HPDE6-E6E7 (cell line): ENCODE data around the gene CAB39L.
A peak's percentile ranks its signal among the peaks of the same experiment; 100 is the strongest.

Experiments used
- DNase-seq: peaks from one replicate; pipeline ENCODE4 v3.0.0; 2011; ENCODE audit warnings: missing footprints; ENCODE audit errors: extremely low spot score

Gene CAB39L

GRCh38 chr13:49400755-49401659, 42.9 kb downstream of the CAB39L start:
- no peak for DNase-seq

DNA sequence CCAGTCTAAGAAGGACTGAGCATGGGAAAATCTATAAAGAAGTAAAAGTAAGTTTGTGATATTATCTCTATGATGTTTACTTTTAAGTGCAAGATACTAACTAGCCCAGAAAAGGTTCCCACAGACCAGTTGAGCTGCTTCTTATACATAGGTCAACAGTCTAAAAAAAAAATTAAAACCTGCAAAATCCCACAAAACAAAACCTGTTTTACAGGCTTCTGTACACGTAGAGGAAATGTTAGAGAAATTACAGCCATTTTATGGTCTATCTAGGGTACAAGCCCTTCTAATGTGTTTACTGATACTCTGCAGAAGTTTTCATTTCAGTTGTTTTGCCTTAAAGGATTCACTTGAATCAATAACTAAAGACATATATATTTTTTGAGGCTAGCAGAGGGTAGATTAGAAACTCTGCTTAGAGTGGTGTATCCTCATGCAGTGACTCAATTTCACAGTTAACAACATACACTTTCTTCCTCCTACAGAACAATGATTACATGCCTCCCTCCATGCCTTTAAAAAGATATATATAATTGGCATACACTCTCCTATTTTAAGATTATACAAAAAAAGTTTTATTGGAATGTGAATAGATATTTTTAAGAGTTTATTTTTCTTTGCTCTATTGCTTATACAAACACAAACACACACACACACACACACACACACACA, 43.9 kb downstream of the CAB39L start:
- DNase-seq, result no peak

DNA sequence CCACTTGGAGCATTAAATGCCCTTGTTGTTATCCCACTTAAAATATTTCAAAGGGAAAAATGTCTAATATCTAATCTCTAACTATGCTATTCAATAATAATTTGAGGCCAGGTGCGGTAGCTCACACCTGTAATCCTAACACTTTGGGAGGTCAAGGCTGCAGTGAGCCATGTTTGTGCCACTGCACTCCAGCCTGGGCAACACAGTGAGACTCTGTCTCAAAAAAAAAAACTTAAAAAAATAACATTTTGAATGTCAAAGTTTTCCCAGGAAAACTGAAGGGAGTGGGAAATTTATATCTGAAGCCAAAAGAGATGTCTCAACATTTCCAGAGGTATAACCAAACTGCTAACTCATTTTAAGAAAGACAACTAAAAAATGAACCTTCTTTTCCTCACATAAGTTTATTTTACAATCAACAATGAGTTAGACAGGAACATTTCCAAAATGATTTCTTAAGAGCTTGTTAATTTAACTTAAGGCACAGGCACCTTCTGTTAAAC, 47.9 kb downstream of the CAB39L start:
- no peak for DNase-seq

- no peak for DNase-seq
These were observed 48.4 kb downstream of the CAB39L start for GRCh38 chr13:49395451-49395865.

GRCh38 chr13:49388091-49388635, 55.7 kb downstream of the CAB39L start:
- DNase-seq, result no peak

GRCh38 chr13:49386664-49387063, 57.2 kb downstream of the CAB39L start:
- DNase-seq, result no peak

DNA sequence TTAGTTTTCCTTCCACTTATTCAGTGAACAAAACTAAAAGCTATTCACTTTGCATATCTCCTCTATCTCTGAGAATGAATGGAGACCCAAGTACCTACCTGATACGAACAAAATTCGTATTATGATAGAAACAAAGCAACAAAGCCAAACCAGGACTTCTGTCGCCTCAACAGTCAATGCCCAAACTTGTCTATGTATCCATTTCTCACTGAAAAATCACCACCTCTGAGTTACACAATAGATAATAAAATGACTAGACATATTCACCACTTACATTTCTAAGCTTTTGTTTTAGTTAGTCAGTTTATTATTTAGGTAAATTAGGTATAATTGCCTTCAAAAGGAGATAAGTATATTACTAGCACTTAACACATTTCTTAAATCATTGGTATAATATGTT, 67.7 kb downstream of the CAB39L start:
- no peak for DNase-seq

DNA sequence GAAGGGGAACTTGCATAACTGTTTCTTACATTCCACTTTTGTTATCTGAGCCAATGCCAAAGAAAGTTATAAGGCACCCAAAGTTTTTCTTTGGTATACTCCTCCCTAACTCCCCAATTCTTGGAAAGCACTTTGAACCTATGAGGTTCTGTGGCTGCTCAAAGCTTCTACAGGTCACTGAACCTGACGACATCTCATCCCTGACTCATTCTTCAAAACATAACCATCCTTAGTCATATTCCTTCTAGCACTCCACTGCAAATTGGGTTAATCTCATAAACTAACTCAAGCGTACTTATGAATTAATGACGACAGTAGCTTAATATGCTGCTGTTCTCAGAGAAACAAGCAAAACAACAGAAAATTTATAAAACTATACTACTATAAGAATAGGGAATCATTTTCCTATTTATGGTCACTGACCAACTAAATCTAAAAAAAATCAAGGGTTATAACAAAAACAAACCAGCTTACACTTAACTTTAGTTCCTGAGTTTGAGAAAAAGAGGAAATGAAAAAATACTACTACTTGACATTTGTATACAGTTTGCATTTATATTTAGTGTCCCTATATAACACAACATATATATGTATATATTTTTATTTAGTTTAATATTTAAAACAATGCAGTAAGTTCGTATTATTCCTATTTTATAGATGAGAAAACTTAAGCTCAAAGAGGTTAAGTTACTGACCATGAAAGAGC, 69.1 kb downstream of the CAB39L start:
- DNase-seq, result peak; percentile 4

DNA sequence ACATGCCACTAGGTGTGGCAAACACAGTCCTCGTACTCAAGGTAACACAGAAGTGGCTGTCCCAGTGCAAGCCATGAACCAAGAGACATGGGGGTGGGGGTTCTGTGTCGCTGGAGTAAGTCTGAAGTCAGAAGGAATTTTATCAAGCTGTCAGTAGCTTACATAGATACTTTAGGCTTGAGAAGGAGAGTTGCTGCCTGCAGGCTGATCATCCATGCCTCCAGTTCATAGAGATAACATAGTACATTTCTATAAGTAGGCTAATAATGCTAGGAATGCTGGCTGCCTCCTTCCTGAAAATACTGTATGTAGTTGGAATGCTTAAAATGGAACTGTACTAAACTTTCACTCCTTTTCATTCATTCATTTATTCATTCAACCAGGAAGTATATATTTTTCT, 70.1 kb downstream of the CAB39L start:
- DNase-seq, result no peak

DNA sequence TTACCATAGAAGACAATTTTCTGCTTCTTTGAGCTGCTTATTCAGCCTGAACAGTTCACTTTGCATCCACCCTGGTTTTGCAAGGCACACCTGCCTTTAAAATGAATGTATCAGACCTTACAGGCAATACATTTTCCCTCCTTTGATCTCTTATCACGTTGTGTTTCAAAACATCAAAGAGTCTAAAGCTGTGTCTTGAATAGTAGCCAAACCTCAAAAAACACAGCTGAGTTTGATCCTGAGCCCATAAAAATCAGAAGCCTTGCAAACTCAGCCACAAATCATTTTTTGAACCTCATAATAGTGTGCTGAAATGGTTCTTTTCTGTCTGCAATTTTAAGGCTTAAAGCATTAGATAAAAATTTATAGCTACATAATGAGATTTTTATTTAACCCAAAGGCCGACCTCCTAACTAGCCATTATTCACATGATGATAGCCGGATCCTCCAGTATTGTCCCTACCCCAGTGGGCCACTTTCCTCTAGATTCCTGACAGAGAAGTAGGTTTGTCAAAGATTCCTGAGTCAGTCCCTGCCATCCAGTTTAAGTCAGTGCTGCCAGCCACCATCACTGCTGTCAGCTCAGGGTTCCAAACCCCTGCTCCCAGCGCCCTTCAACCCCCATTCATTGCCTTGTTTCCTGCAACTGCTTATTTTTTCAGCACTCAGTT, 71.8 kb downstream of the CAB39L start:
- DNase-seq, result no peak

GRCh38 chr13:49370371-49370770, 73.5 kb downstream of the CAB39L start:
- no peak for DNase-seq

DNA sequence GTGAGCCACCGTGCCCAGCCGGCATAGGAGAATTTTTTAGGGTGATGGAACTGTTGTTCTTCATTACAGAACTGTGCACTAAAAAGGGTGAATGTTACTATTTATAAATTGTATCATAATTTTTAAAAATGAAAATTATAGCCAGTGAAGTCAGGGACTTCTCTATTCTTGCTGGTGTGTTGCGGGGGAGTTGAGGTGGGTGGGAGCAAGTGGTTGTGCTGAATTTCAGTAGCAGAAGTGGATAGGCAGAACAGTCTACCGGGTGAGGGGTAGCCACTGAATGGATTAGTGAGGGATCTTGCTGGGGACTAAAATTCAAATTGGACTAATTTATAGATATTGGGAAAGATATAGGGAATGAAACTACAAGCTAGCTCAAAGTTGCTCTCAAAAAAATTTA, 74.0 kb downstream of the CAB39L start:
- DNase-seq, result no peak

GRCh38 chr13:49368688-49369087, 75.2 kb downstream of the CAB39L start:
- DNase-seq, result no peak

GRCh38 chr13:49367640-49368422, 76.0 kb downstream of the CAB39L start:
- DNase-seq, result no peak

DNA sequence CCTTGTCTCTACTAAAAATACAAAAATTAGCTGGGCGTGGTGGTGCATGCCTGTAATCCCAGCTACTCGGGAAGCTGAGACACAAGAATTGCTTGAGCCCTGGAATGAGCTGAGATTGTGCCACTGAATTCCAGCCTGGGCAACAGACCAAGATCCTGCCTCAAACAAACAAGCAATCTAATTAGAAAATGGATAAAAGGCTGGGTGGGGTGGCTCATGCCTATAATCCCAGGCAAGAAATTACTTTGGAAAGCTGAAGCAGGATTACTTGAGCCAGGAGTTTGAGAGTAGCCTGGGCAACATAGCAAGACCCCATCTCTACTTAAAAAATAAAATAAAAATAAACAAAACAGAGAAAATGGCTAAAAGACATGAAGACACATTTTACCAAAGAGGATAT, 77.0 kb downstream of the CAB39L start:
- DNase-seq, result no peak

GRCh38 chr13:49357694-49358093, 86.2 kb downstream of the CAB39L start:
- DNase-seq, result no peak

- DNase-seq, result no peak
These were observed 87.6 kb downstream of the CAB39L start for GRCh38 chr13:49356223-49356622.

DNA sequence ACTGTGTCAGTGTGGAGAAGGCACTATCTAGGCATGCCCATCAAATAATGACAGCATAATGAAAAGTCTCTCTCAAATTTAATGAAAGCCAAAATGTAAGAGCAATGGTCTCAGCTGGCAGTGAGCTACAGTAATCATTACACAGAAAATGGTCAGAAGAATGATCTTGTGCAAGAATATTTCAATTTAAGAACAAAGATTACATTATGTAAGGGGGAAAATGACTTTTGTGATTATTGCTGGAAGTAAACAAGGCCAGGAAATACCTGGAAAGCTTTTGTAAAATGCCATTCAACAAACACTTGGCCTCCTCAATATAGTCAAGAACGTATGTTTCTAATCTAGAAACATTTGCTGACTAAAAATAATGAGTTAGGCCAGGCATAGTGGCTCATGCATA, 89.1 kb downstream of the CAB39L start:
- DNase-seq, result no peak

GRCh38 chr13:49353908-49354307, 90.0 kb downstream of the CAB39L start:
- DNase-seq, result no peak

- no peak for DNase-seq
These were observed 92.0 kb downstream of the CAB39L start for GRCh38 chr13:49351871-49352270.

GRCh38 chr13:49348751-49349150, 95.1 kb downstream of the CAB39L start:
- no peak for DNase-seq
